Parathyroid adenoma (tissue), 2 donors: ENCODE measurements around the gene EIPR1.
"Not testable (repeated sequence)": the region's sequence is repeated elsewhere in the genome, so short reads cannot be mapped to it uniquely, and the experiment has no call there.

Source experiments
- H2AFZ ChIP-seq: fragments of 300-600 bp; sonication (generic); one replicate; pipeline ENCODE4 v1.7.0; 2017; ENCODE audit warnings: antibody characterized with exemption, mild to moderate bottlenecking
- H3K27ac ChIP-seq: fragments of 300-600 bp; sonication (generic); one replicate; pipeline ENCODE4 v1.7.0; 2017
- H3K27me3 ChIP-seq: fragments of 300-600 bp; sonication (generic); one replicate; pipeline ENCODE4 v1.7.0; 2017; ENCODE audit warnings: low read length; ENCODE audit not compliant: control insufficient read depth, insufficient read depth
- H3K36me3 ChIP-seq: fragments of 300-600 bp; sonication (generic); one replicate; pipeline ENCODE4 v1.7.0; 2017; ENCODE audit warnings: low read length; ENCODE audit not compliant: control insufficient read depth, insufficient read depth
- H3K4me1 ChIP-seq: fragments of 300-600 bp; sonication (generic); one replicate; pipeline ENCODE4 v1.7.0; 2017; ENCODE audit warnings: control low read depth
- H3K4me2 ChIP-seq: fragments of 300-600 bp; sonication (generic); one replicate; pipeline ENCODE4 v1.7.0; 2017; ENCODE audit warnings: low read length
- H3K4me3 ChIP-seq: fragments of 300-600 bp; sonication (generic); one replicate; pipeline ENCODE4 v1.7.0; 2017; ENCODE audit warnings: low read depth, low read length
- H3K79me2 ChIP-seq: fragments of 300-600 bp; sonication (generic); one replicate; pipeline ENCODE4 v1.7.0; 2017; ENCODE audit warnings: control low read depth
- H3K9ac ChIP-seq: fragments of 300-600 bp; sonication (generic); one replicate; pipeline ENCODE4 v1.7.0; 2017; ENCODE audit warnings: mild to moderate bottlenecking
- H3K9me3 ChIP-seq: fragments of 300-600 bp; sonication (generic); one replicate; pipeline ENCODE4 v1.7.0; 2017; ENCODE audit warnings: low read length; ENCODE audit not compliant: control insufficient read depth
- CTCF ChIP-seq: fragments of 300-600 bp; sonication (generic); IDR thresholded peaks from one replicate; pipeline ENCODE4 v1.7.0; 2017; ENCODE audit warnings: antibody characterized with exemption, mild to moderate bottlenecking
- donor health status: primary hyperparathyroidism.

EIPR1 gene

DNA sequence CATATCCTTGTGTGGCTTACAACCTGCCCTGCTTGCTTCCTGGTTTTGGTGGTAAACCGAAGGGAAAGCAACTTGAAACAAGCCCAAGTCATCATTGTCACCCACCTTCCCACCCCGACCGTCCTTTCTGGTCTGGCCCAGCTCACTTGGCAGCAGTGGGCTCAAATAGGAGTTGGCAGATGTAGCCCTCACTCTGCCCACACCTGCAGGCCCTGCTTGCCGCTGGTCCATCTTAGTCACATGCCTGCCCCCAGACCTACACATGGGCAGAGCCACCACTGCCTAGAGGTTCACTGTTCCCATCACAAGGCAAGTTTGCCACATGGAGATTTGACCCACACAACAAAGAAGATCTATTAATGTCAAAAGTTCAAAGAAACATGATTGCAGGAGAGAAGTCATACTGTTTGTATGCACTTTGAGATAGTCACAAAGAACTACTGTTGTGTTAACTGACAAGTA is 9.3 kb downstream of the EIPR1 start:
- Histone ChIP-seq H3K4me3 (no peak overlapping the region), H3K9ac (no peak overlapping the region), H3K27ac (no peak overlapping the region), H3K4me2 (no peak overlapping the region), H3K36me3 (no peaks in the 10 kb centered on the region), H3K9me3 (no peaks in the 10 kb centered on the region), H3K27me3 (no peaks in the 10 kb centered on the region), H3K79me2 (peaks cover 26% of the 10 kb centered on the region), H3K4me1 (no peaks in the 10 kb centered on the region), H2AFZ (no peak overlapping the region)
- TF ChIP-seq CTCF, result no peak

DNA sequence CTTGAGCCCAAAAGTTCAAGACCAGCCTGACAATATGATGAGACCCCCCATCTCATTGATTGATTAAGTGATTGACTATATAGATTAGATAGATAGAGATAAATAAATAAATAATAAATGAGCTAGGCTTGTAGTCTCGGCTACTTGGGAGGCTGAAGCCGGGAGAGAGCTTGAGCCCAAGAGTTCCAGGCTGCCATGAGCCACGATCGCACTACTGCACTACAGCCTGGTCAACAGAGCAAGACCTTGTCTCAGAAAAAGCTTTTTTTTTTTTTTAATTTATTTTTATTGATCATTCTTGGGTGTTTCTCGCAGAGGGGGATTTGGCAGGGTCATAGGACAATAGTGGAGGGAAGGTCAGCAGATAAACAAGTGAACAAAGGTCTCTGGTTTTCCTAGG is 12.4 kb downstream of the EIPR1 start:
- Histone ChIP-seq H3K9ac (no peak overlapping the region), H3K4me2 (no peak overlapping the region), H3K27me3 (no peaks in the 10 kb centered on the region), H3K27ac (no peak overlapping the region), H3K9me3 (no peaks in the 10 kb centered on the region), H3K36me3 (no peaks in the 10 kb centered on the region), H3K4me1 (no peaks in the 10 kb centered on the region), H3K4me3 (no peak overlapping the region), H3K79me2 (peaks cover 40% of the 10 kb centered on the region), H2AFZ (no peak overlapping the region)
- TF ChIP-seq CTCF, result no peak

DNA sequence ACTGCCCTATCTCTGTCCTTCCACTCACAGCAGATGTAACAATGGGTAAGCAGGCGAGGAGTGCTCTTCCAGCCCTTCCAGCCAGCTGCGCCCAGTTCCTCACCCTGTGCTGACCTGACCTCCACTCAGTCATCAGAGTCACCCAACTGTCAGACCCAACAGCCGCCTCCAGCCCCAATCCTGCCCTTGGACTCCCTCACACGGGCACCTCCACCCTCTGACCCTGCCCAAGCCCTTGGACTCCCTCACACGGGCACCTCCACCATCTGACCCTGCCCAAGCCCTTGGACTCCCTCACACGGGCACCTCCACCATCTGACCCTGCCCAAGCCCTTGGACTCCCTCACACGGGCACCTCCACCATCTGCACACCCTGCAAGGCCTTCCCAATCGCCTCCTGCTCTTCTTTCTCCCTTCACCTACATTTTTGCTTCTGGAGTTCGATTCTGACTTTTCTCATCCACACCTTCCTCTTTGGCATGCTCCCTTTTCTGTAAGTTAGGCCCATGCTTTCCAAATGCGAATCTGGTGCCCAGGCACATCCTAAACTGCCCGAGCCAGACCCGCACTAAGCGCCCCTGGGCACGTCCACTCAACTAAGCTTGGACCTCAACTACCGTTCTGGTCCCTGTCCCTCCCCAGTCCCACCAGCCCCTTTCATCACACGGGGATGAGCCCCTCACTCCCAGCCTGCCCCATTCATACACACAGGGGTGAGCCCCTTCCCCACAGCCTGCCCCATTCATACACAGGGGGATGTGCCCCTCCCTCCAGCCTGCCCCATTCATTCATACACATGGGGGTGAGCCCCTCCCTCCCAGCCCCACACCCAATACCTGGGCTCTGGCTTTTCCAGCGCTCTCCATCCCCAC is 15.9 kb downstream of the EIPR1 start:
- Histone ChIP-seq H3K4me3 (no peak overlapping the region), H3K36me3 (no peaks in the 10 kb centered on the region), H2AFZ (no peak overlapping the region), H3K27me3 (no peaks in the 10 kb centered on the region), H3K9ac (no peak overlapping the region), H3K27ac (no peak overlapping the region), H3K79me2 (peaks cover 32% of the 10 kb centered on the region), H3K4me2 (no peak overlapping the region), H3K4me1 (peaks cover 5% of the 10 kb centered on the region), H3K9me3 (no peaks in the 10 kb centered on the region)
- no peak for TF ChIP-seq CTCF

GRCh38 chr2:3357926-3358325 is 19.7 kb downstream of the EIPR1 start:
- H3K27ac ChIP-seq, result no peak overlapping the region
- no peaks in the 10 kb centered on the region for H3K9me3 ChIP-seq
- H2AFZ ChIP-seq, result no peak overlapping the region
- no peak for TF ChIP-seq CTCF
- H3K4me1 ChIP-seq, result peaks cover 26% of the 10 kb centered on the region
- no peak overlapping the region for H3K9ac ChIP-seq
- H3K27me3 ChIP-seq, result no peaks in the 10 kb centered on the region
- H3K4me2 ChIP-seq, result no peak overlapping the region
- H3K79me2 ChIP-seq, result peaks cover 11% of the 10 kb centered on the region
- H3K36me3 ChIP-seq, result no peaks in the 10 kb centered on the region
- H3K4me3 ChIP-seq, result no peak overlapping the region

GRCh38 chr2:3357446-3357845 is 20.2 kb downstream of the EIPR1 start:
- H2AFZ ChIP-seq, H3K79me2 ChIP-seq, H3K4me2 ChIP-seq, H3K4me3 ChIP-seq, H3K9ac ChIP-seq, H3K36me3 ChIP-seq, H3K9me3 ChIP-seq, H3K27me3 ChIP-seq: not testable (repeated sequence)
- Histone ChIP-seq H3K4me1 (peaks cover 26% of the 10 kb centered on the region), H3K27ac (peak overlapping the region; percentile 80)
